Glomerular visceral epithelial cell (primary cell): ENCODE data around the gene EVI5.

Experiments
- DNase-seq: peaks from one replicate; pipeline ENCODE4 v3.0.0-alpha.2; 2016; ENCODE audit errors: extremely low spot score

Gene EVI5

DNA sequence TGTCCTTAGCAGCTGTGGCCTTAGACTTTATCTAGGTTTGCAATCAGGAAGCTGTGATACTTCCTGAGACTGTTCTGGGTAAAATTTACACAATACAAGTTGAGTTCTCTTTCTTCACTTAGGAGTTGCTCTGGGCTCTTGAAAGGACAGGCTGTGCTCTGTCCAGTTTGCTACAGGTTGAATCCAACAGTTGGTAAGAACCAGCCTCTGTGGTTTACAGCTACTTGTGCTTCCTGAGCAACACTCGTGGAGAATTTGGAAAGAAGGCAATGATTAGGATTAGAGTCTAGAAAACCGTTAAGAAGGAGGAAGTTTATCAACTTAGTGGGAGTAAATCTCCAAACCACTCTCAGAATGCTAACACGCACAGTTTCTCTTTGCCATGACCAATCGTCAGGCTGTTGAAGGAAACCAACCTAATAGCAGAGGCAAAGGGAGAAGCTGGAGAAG is 325.0 kb downstream of the EVI5 start:
- no peak for DNase-seq
